Mucosa of descending colon (tissue), 3 donors: Measurements from ENCODE around the gene FNBP1L. TPM values are rescaled to one million over a fixed set of nuclear protein-coding genes. Genes with fewer than 3 reads are reported as not detected.

Source experiments
- ATAC-seq: fragments of 200-7000 bp; cut with Tn5 transposase; one replicate; pipeline ENCODE4 v1.9.1; 2020; ENCODE audit warnings: mild to moderate bottlenecking, moderate library complexity
- DNase-seq, 3 donors: peaks; one replicate each; pipeline ENCODE4 v3.0.0-alpha.2; 2020
- H3K36me3 ChIP-seq: fragments of 200-600 bp; one replicate; pipeline ENCODE4 v1.8.0; 2021; ENCODE audit warnings: low read depth, mild to moderate bottlenecking
- H3K4me1 ChIP-seq: fragments of 200-600 bp; one replicate; pipeline ENCODE4 v1.8.0; 2021; ENCODE audit warnings: low read depth, mild to moderate bottlenecking
- H3K4me3 ChIP-seq: fragments of 200-600 bp; one replicate; pipeline ENCODE4 v1.8.0; 2021; ENCODE audit warnings: mild to moderate bottlenecking
- H3K9me3 ChIP-seq: fragments of 200-600 bp; one replicate; pipeline ENCODE4 v1.8.0; 2021; ENCODE audit warnings: mild to moderate bottlenecking
- intact Hi-C, 2 donors: fragments of 100-400 bp; cut with DNase I in 1 of 2; cut with micrococcal nuclease in 1 of 2; formaldehyde crosslinking; loops; one replicate each; pipeline versions ENCODE4 v1.11.0 to v1.11.1; 2022; cut with DNase I, micrococcal nuclease
- total RNA-seq, 3 donors: library from RNA; stranded (reverse); fragmentation: NEBNext Ultra II Directional in 2 of 3; extraction: Animal tissue kit (Norgen Biotek cat#: 25700) in 2 of 3; gene quantifications; one replicate each; pipeline versions ENCODE4 v1.2.1 to v1.2.4, GENCODE V29; 2021 to 2023
- TF ChIP-seq, protein P1 (sequence below): fragments of 200-600 bp; IDR thresholded peaks from one replicate; pipeline ENCODE4 v1.8.0; 2022; ENCODE audit warnings: antibody characterized with exemption, mild to moderate bottlenecking
- donor health status: DM: no; HTN: no; CAD: no; lungs with moderate emphysema.
- donor health status: DM: no; HTN: no; CAD: no.
- donor health status: DM: no; HTN: yes; CAD: no.

FNBP1L gene
- total RNA-seq, 3 donors from 2014 or later = 32.7 to 49.1 (median 44.4) TPM

DNA sequence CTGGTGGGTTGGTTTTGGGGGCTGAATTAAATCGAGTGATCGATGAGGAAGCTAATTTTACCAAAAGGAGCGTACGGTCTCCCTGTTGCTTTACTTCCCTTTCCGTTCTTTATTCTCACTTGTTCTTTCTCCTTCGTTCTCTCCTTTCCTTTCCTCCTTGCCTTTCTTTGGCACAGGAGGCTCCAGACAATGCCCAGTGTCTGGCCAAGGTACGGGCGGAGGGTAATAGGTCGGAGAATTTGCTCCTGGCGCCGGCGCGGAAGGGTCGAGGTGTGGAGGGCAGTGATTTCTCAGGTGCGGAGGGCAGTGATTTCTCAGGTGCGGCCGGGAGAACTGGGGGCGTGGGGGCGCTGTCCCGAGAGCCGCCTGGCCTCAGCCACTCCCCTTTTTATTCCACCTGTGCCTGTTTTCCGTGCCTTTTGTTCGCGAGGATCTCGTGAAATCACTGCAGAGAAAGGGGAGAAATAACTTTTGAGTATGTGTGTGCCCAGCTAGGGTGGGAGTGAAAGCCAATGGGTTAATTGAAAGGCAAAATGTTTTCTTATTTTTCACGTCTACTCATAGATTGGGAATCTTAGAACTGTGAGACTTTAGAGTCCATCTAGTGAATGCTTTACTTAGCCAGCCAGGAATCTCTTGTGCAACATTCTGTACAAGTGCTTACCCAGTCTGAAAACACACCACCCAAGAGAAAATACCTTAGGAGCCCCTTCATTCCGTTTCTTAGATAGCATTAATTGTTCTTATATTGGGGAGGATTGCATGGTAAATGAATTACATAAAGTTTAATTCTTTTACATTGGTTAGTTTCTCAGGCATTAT lies 1.3 kb downstream of the FNBP1L start:
- intact Hi-C loops = loop anchor here in 1 of 2 donors (10.0 kb wide), 1 partner anchor 156 kb away; no protein-coding TSS in a partner anchor
- TF ChIP-seq, protein P1, sequence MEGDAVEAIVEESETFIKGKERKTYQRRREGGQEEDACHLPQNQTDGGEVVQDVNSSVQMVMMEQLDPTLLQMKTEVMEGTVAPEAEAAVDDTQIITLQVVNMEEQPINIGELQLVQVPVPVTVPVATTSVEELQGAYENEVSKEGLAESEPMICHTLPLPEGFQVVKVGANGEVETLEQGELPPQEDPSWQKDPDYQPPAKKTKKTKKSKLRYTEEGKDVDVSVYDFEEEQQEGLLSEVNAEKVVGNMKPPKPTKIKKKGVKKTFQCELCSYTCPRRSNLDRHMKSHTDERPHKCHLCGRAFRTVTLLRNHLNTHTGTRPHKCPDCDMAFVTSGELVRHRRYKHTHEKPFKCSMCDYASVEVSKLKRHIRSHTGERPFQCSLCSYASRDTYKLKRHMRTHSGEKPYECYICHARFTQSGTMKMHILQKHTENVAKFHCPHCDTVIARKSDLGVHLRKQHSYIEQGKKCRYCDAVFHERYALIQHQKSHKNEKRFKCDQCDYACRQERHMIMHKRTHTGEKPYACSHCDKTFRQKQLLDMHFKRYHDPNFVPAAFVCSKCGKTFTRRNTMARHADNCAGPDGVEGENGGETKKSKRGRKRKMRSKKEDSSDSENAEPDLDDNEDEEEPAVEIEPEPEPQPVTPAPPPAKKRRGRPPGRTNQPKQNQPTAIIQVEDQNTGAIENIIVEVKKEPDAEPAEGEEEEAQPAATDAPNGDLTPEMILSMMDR = no peak
- Histone ChIP-seq H3K36me3 (no peaks in the 10 kb centered on the region), H3K4me3 (peak overlapping the region; percentile 87), H3K9me3 (no peaks in the 10 kb centered on the region), H3K4me1 (no peaks in the 10 kb centered on the region)
- ATAC-seq (peak; percentile 63), DNase-seq (peak; percentile 76 to 78 (median 78))

DNA sequence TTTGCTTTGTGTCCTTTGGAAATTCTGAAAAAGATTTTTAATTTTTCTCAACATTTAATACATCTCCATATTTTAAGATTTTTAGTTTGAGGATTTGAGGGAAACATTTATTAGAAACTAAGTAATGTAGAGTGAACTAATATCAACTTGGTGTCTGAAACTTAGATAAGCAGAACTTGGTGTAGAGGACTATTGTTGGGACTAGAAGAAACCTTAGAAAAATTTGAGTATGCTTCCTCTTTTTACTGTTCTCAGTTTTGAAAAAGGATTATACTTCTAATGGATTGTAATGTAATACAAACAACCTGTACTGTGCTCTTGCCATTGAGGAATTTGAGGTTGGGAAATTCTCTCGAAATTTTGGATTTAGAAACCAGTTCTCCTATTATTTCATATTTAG lies 2.4 kb downstream of the FNBP1L start:
- TF ChIP-seq, protein P1 = no peak
- intact Hi-C loops = no loop called here
- Histone ChIP-seq H3K36me3 (no peaks in the 10 kb centered on the region), H3K4me1 (no peaks in the 10 kb centered on the region), H3K9me3 (no peaks in the 10 kb centered on the region), H3K4me3 (no peak overlapping the region)
- DNase-seq = no peak
- no peak for ATAC-seq

DNA sequence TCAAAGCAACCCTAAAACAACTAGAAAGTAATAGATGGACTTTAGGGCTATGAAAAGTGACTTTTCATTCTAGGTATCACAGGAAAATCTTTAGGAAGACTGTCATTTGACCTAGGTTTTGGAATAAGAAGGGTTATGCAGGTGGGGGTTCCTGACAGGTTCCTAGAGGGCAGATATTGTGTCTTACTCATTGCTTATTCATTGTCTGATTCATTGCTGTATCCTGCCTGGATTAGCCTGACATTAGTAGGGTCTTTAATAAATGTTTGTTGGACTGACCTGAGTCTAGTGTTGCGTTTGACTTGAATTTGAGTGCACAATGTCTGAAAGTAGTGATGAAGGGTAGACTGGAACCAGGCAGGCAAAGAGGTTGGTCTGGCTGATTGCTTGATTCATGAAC lies 6.0 kb downstream of the FNBP1L start:
- no peaks in the 10 kb centered on the region for H3K4me1 ChIP-seq
- intact Hi-C loops = no loop called here
- H3K9me3 ChIP-seq = no peaks in the 10 kb centered on the region
- TF ChIP-seq, protein P1 = no peak
- no peak overlapping the region for H3K4me3 ChIP-seq
- DNase-seq = no peak
- H3K36me3 ChIP-seq = no peaks in the 10 kb centered on the region
- no peak for ATAC-seq

DNA sequence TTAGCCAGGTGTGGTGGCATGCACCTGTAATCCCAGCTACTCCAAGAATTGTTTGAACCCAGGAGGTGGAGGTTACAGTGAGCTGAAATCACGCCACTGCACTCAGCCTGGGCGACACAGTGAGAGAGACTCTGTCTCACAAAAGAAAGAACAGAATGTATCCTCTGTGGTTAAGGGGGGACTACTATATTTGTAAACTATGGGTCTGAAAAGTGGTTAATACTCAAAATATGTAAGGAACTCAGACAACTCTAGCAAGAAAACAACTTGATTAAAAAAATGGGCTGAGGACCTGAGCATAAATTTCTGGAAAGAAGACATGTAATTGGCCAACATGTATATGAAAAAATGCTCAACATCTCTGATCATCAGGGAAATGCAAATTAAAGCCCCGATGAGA lies 11.2 kb downstream of the FNBP1L start:
- no peak for ATAC-seq
- intact Hi-C loops = no loop called here
- TF ChIP-seq, protein P1 = no peak
- Histone ChIP-seq H3K9me3 (no peaks in the 10 kb centered on the region), H3K4me3 (no peak overlapping the region), H3K4me1 (no peaks in the 10 kb centered on the region), H3K36me3 (no peaks in the 10 kb centered on the region)
- no peak for DNase-seq

DNA sequence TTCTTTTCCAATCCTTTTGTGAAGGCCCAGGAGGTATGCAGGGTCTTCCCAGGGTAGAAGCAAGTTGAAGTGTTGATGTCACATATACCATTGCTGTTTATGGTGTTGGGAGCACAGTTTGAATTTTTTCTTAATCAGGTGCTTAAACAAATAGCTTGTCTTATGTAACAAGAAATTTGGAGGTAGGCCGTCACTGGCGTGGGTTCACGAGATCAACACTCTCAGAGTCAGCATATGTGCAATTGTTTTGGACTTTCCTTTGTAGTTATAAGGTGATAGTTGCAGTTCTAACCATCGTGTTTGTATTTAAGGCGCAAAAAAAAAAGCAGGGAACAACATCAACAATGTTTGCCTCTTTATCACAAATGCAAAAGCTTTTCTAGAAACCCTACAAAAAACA lies 13.3 kb downstream of the FNBP1L start:
- no peaks in the 10 kb centered on the region for H3K9me3 ChIP-seq
- ATAC-seq (no peak), DNase-seq (no peak)
- no peaks in the 10 kb centered on the region for H3K36me3 ChIP-seq
- intact Hi-C loops = no loop called here
- TF ChIP-seq, protein P1 = no peak
- H3K4me3 ChIP-seq = no peak overlapping the region
- H3K4me1 ChIP-seq = no peaks in the 10 kb centered on the region
